Ramos (cell line): ENCODE measurements around the gene TSSK1B.
"Not testable (repeated sequence)": the region's sequence is repeated elsewhere in the genome, so short reads cannot be mapped to it uniquely, and the experiment has no call there.

Experiments
- in situ Hi-C: fragments of 300-500 bp; cut with MboI; formaldehyde crosslinking; loops from one replicate; pipeline ENCODE4 v1.14.3; 2022; ENCODE audit warnings: low sequenced_read_pairs; ENCODE audit not compliant: unreplicated experiment

Gene TSSK1B

GRCh38 chr5:113404269-113404668, 30.5 kb downstream of the TSSK1B start:
- in situ Hi-C loops: no loop called here

DNA sequence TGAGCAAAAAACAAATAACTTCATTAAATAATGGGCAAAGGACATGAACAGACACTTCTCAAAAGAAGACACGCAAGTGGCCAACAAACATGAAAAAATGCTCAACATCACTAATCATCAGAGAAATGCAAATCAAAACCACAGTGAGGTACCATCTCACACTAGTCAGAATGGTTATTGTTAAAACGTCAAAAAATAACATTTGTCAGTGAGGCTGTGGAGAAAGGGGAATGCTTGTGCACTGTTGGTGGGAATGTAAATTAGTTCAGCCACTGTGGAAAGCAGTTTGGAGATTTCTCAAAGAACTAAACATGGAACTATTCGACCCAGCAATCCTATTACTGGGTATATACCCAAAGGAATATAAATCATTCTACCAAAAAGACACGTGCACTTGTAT, 36.8 kb downstream of the TSSK1B start:
- in situ Hi-C loops: not testable (repeated sequence)

DNA sequence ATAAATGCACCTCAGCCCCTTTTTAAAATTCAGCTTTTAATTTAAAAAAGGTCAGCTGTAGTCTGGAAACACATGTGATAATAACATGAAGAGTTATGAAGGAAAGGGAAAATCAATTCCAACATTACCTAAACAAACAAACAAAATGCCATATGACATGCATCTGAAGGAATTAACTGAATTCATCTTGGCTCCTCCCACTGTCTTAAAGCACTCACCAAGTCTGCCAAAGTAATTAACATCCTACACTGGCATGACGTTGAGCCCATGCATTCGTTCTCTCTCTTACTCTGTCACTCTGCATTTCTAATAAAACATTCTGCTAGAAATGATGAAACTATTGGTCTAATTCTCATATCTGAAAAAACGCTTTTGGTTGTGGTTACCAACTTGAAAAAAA, 37.7 kb downstream of the TSSK1B start:
- in situ Hi-C loops: no loop called here

GRCh38 chr5:113394658-113395057, 40.1 kb downstream of the TSSK1B start:
- in situ Hi-C loops: no loop called here

DNA sequence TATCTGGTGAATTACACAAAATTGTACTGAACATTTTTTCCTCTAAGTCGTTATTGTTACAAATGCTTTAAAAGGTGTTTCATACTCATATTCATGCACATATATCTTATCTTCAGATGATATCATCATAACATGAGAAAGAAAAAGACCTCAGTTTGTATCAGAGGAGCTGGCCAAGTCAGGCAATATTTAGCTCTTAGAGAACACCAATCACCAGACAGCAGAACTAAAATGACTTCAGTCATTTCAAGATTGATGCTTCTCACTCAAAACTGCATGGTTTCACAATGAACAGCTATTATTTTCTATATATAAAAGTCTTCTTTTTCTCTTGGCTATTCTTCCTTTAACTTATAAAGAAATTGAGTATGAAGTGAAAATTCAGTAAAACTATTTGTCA, 44.6 kb downstream of the TSSK1B start:
- in situ Hi-C loops: no loop called here

- in situ Hi-C loops: no loop called here
These were observed 45.7 kb downstream of the TSSK1B start for GRCh38 chr5:113389116-113389515.

- in situ Hi-C loops: no loop called here
These were observed 46.9 kb downstream of the TSSK1B start for GRCh38 chr5:113387844-113388243.

- in situ Hi-C loops: no loop called here
These were observed 50.0 kb downstream of the TSSK1B start for GRCh38 chr5:113384782-113385285.

GRCh38 chr5:113382731-113383130, 52.1 kb downstream of the TSSK1B start:
- in situ Hi-C loops: no loop called here
